Measurements from ENCODE around the gene PPP1R37.

Gene PPP1R37

GRCh38 chr19:45136507-45137178, 43.7 kb downstream of the PPP1R37 start:
- DNase-seq, result no peak

GRCh38 chr19:45137179-45137761, 44.3 kb downstream of the PPP1R37 start:
- peak in 21 of 56 donors; percentile 3 to 54 (median 18) for DNase-seq

GRCh38 chr19:45138303-45138751, 45.3 kb downstream of the PPP1R37 start:
- DNase-seq, result peak in 10 of 56 donors; percentile 6 to 52 (median 17)

GRCh38 chr19:45139286-45140143, 46.5 kb downstream of the PPP1R37 start:
- no peak for DNase-seq

- DNase-seq, result no peak
Measured at GRCh38 chr19:45140144-45140503, 47.1 kb downstream of the PPP1R37 start.

- DNase-seq, result no peak
Measured at GRCh38 chr19:45140533-45140932, 47.6 kb downstream of the PPP1R37 start.

GRCh38 chr19:45141203-45141900, 48.4 kb downstream of the PPP1R37 start:
- peak in 31 of 56 donors; percentile 5 to 80 (median 35) for DNase-seq

GRCh38 chr19:45142016-45142725, 49.2 kb downstream of the PPP1R37 start:
- no peak for DNase-seq

GRCh38 chr19:45142726-45143110, 49.7 kb downstream of the PPP1R37 start:
- DNase-seq, result no peak

GRCh38 chr19:45144431-45145269, 51.7 kb downstream of the PPP1R37 start:
- no peak for DNase-seq

GRCh38 chr19:45145270-45146189, 52.6 kb downstream of the PPP1R37 start:
- no peak for DNase-seq

GRCh38 chr19:45146251-45146650, 53.3 kb downstream of the PPP1R37 start:
- DNase-seq, result no peak

- DNase-seq, result no peak
Measured at GRCh38 chr19:45146741-45147205, 53.8 kb downstream of the PPP1R37 start.

- peak in 2 of 56 donors; percentile 12 to 23 for DNase-seq
Measured at GRCh38 chr19:45147835-45148676, 55.1 kb downstream of the PPP1R37 start.

GRCh38 chr19:45149129-45149528, 56.1 kb downstream of the PPP1R37 start:
- no peak for DNase-seq

- DNase-seq, result no peak
Measured at GRCh38 chr19:45150180-45150579, 57.2 kb downstream of the PPP1R37 start.

- DNase-seq, result peak in 1 of 56 donors; percentile 45
Measured at GRCh38 chr19:45150751-45151281, 57.8 kb downstream of the PPP1R37 start.

Data from nucleus accumbens (tissue), 56 donors.